MM.1S (cell line): ENCODE measurements around the gene RAB24.

ENCODE experiments used
- EZH2phosphoT487 ChIP-seq: fragments of 300-600 bp; sonication (generic); IDR thresholded peaks from 2 replicates; pipeline ENCODE4 v1.6.1; 2018; ENCODE audit warnings: antibody characterized with exemption, low read length
- TF ChIP-seq, protein P1 (sequence below): fragments of 300-600 bp; sonication (generic); IDR thresholded peaks from 2 replicates; pipeline ENCODE4 v1.5.1; 2016; ENCODE audit warnings: antibody characterized with exemption, low read length, mixed read lengths

- TF ChIP-seq, protein P1, sequence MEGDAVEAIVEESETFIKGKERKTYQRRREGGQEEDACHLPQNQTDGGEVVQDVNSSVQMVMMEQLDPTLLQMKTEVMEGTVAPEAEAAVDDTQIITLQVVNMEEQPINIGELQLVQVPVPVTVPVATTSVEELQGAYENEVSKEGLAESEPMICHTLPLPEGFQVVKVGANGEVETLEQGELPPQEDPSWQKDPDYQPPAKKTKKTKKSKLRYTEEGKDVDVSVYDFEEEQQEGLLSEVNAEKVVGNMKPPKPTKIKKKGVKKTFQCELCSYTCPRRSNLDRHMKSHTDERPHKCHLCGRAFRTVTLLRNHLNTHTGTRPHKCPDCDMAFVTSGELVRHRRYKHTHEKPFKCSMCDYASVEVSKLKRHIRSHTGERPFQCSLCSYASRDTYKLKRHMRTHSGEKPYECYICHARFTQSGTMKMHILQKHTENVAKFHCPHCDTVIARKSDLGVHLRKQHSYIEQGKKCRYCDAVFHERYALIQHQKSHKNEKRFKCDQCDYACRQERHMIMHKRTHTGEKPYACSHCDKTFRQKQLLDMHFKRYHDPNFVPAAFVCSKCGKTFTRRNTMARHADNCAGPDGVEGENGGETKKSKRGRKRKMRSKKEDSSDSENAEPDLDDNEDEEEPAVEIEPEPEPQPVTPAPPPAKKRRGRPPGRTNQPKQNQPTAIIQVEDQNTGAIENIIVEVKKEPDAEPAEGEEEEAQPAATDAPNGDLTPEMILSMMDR, result no peak
- TF ChIP-seq EZH2phosphoT487, result no peak
These were observed 42.6 kb downstream of the RAB24 start for GRCh38 chr5:177260961-177261360.
